Kidney glomerular epithelial cell (primary cell): ENCODE data around the gene ZBTB4.

Experiments
- DNase-seq: peaks from one replicate; lab custom pipeline; 2025; lab: John Stamatoyannopoulos, UW

The ZBTB4 gene

GRCh38 chr17:7421186-7421585 is 58.2 kb downstream of the ZBTB4 start:
- no peak for DNase-seq

GRCh38 chr17:7419819-7420610 is 59.4 kb downstream of the ZBTB4 start, which contains the start of gene SPEM1:
Gene SPEM1, plus strand, starts transcription at chr17:7420324. Its CDS starts 61 bp downstream, at chr17:7420385.
- DNase-seq = no peak

DNA sequence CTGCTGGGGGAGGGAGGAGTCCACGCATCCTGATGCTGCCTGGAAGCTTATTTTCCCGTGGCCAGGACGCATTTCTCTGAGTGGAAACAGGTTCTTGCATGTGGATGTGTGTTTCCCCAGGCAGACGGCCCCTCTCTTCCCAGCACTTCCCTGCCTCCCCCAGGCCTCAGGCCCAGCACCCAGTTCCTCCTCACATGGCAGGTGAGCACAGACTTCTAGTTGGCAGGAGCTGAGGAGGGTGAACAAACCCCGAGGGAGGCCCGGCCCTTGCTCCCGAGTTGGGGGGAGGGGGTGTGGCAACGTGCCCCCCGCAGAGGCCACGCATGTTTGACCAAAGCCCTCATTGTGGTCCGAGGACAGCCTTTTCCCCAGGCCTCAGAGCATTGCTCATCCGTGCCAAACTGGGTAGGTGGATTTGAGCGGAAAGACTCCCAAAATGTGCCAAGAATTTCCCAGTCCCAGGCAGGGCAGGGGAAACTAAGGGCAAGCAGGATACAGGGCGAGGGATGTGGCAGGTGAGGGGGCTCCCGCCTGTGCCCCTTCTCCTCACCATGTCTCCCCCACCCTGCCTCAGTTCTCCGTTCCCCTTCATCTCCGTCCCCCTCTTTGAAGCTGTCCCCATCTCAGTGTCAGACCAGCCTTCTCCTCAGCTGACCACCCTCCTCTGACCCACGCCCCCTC is 60.8 kb downstream of the ZBTB4 start:
- no peak for DNase-seq

DNA sequence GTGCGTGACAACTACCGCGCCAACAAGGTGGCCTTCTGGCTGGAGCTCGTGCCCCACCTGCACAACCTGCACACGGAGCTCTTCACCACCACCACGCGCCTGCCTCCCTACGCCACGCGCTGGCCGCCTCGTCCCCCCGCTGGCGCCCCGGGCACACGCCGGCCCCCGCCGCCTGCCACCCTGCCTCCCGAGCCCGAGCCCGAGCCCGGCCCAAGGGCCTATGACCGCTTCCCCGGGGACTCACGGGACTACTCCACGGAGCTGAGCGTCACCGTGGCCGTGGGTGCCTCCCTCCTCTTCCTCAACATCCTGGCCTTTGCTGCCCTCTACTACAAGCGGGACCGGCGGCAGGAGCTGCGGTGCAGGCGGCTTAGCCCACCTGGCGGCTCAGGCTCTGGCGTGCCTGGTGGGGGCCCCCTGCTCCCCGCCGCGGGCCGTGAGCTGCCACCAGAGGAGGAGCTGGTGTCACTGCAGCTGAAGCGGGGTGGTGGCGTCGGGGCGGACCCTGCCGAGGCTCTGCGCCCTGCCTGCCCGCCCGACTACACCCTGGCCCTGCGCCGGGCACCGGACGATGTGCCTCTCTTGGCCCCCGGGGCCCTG is 62.3 kb downstream of the ZBTB4 start:
- no peak for DNase-seq

DNA sequence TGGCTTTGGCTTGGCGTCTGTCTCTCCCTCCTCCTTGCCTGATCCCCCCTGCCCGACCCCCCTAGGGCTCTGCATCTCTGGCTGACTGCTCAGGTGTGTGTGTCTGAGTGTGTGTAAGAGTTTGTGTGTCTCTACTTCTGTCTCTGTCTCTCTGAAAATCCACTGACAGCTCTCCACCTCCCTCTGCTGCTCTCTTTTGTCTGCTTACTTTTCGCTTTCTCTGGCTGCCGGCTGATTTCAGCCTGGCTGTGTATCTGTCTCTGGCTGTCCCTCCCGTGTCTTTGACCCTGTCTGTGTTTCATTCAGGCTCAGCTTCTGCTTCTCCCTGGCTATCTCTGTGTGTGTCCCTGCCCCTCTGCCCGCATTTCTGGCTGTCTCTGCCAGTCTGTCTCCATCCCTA is 63.1 kb downstream of the ZBTB4 start:
- no peak for DNase-seq

GRCh38 chr17:7415784-7416183 is 63.6 kb downstream of the ZBTB4 start:
- DNase-seq = no peak

DNA sequence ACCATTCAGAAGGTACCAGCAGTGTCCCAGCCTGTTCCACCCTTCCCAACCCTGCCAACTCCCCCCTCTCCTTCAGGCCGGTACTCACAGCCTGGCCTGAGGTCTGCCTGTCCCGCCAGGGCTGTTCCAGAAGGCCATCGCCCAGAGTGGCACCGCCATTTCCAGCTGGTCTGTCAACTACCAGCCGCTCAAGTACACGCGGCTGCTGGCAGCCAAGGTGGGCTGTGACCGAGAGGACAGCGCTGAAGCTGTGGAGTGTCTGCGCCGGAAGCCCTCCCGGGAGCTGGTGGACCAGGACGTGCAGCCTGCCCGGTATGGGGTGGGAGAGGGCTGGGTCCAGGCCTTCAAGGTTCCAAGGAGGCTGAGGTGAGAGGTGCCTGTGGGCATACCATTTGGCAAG is 64.6 kb downstream of the ZBTB4 start:
- DNase-seq = no peak

GRCh38 chr17:7413346-7413985 is 66.0 kb downstream of the ZBTB4 start:
- DNase-seq = no peak

DNA sequence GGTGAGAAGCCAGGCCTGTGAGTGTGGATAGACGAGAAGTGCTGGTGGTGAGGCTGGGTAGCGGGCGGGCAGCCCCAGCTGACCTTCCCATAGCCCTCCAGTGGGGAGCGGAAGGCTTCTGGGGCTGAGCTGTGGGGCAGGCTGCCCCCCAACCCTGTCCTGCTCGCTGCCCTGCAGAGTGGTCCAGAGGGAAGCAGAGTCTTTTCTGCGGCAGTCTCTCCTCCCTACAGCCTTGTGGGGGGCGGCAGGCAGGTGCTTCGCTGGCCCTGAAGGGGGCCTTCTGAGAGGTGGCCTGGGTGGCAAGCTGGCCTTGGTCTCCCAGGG is 68.0 kb downstream of the ZBTB4 start:
- no peak for DNase-seq

DNA sequence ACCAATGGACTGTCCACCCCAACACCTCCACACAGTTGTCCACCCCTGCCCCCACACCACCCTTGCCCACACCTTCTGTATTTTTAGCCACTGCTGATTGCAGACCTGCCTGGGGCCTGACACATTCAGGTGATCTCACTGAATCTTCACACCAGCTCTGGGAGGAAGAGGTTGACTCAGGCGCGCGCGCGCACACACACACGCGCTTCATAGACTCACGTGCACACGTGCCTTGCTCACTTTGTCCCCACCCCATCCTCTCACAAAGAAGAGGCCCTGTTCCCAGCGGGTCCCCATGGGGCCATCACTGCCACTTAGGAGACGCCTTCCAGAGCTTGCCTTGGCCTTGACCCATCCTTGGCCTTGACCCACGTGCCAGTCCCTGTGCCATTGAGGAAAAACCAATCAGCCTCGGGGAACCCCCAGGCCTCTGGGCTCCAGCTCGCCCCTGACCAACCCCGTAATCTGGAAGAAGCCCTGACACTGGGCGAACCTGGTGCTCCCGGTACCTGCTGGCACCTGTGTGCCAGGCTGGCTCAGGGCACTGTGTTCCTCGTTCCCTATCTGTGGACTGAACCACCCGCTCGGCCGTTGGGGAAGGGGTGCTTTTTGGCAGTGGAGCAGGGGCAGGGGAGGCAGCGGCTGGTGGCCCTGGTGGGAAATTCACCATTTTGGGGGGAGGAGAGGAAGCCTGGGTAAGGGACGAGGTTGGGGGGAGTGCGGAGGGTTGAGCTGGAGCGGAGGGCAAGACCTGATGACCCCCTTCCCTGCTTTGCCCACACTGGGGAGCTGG is 68.6 kb downstream of the ZBTB4 start:
- DNase-seq = no peak

- no peak for DNase-seq
These were observed 69.7 kb downstream of the ZBTB4 start for GRCh38 chr17:7409716-7410115.
